HUDEP-2 (cell line): ENCODE results near the gene NEK4.
"Not testable (repeated sequence)": the region's sequence is repeated elsewhere in the genome, so short reads cannot be mapped to it uniquely, and the experiment has no call there.

ENCODE experiments used
- DNase-seq, 76 experiments: peaks; one replicate each; lab custom pipeline; 2025; ENCODE audit not compliant: unreplicated experiment in 76 of 76; lab: John Stamatoyannopoulos, UW

Gene NEK4

DNA sequence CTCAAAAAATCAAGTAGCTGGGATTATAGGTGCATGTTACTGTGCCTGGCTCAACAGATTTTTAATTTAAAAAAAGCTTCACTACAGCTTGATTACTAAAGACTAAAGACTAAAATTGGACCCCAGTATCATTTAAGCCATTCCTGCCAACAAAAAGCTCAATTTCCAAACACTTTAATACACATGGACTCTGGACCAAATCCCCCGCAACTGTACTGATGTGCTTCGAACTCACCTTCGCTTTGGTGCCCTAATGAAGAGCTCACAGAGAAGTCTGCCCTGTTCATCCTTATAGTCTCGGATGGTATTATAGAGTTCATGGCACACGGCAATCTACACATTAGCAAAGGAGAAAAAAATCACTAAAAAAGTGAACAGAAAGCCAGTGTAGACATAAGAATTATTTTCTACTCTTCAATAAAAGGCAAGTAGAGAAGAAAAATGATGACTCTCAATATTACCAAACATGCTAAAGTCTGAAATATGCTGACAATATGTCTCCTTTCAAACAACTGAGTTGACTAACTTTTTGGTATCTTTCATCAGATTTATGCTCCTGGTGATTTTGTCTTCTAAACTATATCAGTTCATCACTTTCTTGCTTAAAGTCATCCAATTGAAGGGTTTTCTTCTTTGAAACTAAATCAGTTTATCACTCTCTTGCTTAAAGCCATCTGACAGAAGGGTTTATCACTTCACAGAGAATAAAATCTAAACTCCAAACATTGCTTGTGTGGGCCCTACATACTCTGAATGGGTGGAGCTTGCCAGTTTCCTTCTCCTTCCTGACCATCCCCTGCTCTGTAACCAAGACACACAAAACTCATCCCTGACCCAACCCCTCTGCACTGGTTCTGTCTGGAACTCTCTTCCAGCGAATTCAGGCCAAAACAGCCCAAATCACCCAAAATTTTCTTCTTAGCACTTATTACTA is 92.2 kb downstream of the NEK4 start:
- no peak for DNase-seq

DNA sequence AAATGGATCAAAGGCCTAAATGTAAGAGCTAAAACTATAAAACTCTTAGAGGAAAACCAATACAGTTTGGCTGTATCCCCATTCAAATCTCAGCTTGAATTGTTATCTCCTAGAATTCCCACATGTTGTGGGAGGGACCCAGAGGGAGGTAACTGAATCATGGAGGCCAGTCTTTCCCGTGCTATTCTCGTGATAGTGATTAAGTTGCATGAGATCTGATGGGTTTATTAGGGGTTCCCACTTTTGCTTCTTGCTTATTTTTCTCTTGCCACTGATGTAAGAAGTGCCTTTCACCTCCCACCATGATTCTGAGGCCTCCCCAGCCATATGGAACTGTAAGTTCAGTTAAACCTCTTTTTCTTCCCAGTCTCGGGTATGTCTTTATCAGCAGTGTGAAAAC is 94.5 kb downstream of the NEK4 start:
- not testable (repeated sequence) for DNase-seq

GRCh38 chr3:52671676-52672075 is 99.1 kb downstream of the NEK4 start:
- DNase-seq = no peak

- peak in 28 of 76 experiments; percentile 2 to 64 (median 25) for DNase-seq
Observed at GRCh38 chr3:52670621-52671521, 99.9 kb downstream of the NEK4 start.

GRCh38 chr3:52663098-52663497 is 107.6 kb downstream of the NEK4 start:
- DNase-seq = no peak

DNA sequence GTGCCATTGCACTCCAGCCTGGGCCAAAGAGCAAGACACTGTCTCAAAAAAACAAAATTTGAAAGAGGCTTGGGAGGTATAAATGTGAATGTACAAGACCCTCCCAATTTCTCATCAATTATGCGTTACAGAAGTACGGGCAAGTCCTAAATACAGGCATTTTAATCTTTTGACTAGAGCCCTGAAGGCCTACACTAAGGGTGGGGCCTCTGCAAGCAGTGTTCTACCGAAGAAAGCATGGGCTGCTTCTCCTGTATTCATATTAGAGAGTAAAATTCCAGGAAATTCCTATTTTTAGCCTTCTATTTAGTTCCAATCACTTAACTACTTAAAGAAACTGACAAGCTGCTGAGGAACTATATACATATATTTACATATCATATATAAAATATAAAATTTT is 110.7 kb downstream of the NEK4 start:
- DNase-seq = no peak
